ENCODE results near the gene GNPTAB. TPM values are rescaled to one million over a fixed set of nuclear protein-coding genes. Genes with fewer than 3 reads are reported as not detected.

Gene GNPTAB
- total and polyA plus RNA-seq, 2 of the 13 experiments (the other 11 are each of a cell fraction or from before 2014, with no cell fraction given), result 13.6 to 19.4 TPM

- TF ChIP-seq ZNF691 (CRISPR knock-in tag; IDR thresholded peaks at IDR 0.05; ENCODE audit: borderline replicate concordance, low read depth) (peak; percentile 76; the same call in 1 of the 2 replicates), SIN3A (IDR thresholded peaks at IDR 0.05; ENCODE audit: borderline replicate concordance, low read depth, low read length) (no peak; the same call in 1 of the 2 replicates), KAT8 (CRISPR knock-in tag; IDR thresholded peaks at IDR 0.05) (no peak), DR1 (CRISPR knock-in tag; IDR thresholded peaks at IDR 0.05) (no peak), ZNF256 (CRISPR knock-in tag; conservative IDR thresholded peaks at IDR 0.05) (no peak), TOE1 (CRISPR knock-in tag; IDR thresholded peaks at IDR 0.05) (no peak), ZNF746 (CRISPR knock-in tag; IDR thresholded peaks at IDR 0.05) (no peak), TMF1 (CRISPR knock-in tag; IDR thresholded peaks at IDR 0.05; ENCODE audit: low read depth) (no peak), ZNF766 (CRISPR knock-in tag; IDR thresholded peaks at IDR 0.05; ENCODE audit: borderline replicate concordance) (no peak), HMGXB3 (CRISPR knock-in tag; IDR thresholded peaks at IDR 0.05; ENCODE audit: borderline replicate concordance) (peak; percentile 51; the same call in 1 of the 2 replicates), HMGA1 (CRISPR knock-in tag; conservative IDR thresholded peaks at IDR 0.05) (no peak), ZNF773 (CRISPR knock-in tag; IDR thresholded peaks at IDR 0.05; ENCODE audit: borderline replicate concordance) (no peak), ZNF672 (CRISPR knock-in tag; IDR thresholded peaks at IDR 0.05) (no peak), ZMYM2 (CRISPR knock-in tag; IDR thresholded peaks at IDR 0.05) (no peak), NFKB2 (CRISPR knock-in tag; IDR thresholded peaks at IDR 0.05; ENCODE audit: borderline replicate concordance) (no peak), ARID2 (CRISPR knock-in tag; IDR thresholded peaks at IDR 0.05; ENCODE audit: borderline replicate concordance) (no peak), SMAD1 (CRISPR knock-in tag; IDR thresholded peaks at IDR 0.05; ENCODE audit: borderline replicate concordance, low read depth) (no peak)
- TF ChIP-seq, protein P1, sequence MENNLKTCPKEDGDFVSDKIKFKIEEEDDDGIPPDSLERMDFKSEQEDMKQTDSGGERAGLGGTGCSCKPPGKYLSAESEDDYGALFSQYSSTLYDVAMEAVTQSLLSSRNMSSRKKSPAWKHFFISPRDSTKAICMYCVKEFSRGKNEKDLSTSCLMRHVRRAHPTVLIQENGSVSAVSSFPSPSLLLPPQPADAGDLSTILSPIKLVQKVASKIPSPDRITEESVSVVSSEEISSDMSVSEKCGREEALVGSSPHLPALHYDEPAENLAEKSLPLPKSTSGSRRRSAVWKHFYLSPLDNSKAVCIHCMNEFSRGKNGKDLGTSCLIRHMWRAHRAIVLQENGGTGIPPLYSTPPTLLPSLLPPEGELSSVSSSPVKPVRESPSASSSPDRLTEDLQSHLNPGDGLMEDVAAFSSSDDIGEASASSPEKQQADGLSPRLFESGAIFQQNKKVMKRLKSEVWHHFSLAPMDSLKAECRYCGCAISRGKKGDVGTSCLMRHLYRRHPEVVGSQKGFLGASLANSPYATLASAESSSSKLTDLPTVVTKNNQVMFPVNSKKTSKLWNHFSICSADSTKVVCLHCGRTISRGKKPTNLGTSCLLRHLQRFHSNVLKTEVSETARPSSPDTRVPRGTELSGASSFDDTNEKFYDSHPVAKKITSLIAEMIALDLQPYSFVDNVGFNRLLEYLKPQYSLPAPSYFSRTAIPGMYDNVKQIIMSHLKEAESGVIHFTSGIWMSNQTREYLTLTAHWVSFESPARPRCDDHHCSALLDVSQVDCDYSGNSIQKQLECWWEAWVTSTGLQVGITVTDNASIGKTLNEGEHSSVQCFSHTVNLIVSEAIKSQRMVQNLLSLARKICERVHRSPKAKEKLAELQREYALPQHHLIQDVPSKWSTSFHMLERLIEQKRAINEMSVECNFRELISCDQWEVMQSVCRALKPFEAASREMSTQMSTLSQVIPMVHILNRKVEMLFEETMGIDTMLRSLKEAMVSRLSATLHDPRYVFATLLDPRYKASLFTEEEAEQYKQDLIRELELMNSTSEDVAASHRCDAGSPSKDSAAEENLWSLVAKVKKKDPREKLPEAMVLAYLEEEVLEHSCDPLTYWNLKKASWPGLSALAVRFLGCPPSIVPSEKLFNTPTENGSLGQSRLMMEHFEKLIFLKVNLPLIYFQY (CRISPR knock-in tag; IDR thresholded peaks at IDR 0.05; ENCODE audit: borderline replicate concordance), result no peak
- TF ChIP-seq, protein P2, sequence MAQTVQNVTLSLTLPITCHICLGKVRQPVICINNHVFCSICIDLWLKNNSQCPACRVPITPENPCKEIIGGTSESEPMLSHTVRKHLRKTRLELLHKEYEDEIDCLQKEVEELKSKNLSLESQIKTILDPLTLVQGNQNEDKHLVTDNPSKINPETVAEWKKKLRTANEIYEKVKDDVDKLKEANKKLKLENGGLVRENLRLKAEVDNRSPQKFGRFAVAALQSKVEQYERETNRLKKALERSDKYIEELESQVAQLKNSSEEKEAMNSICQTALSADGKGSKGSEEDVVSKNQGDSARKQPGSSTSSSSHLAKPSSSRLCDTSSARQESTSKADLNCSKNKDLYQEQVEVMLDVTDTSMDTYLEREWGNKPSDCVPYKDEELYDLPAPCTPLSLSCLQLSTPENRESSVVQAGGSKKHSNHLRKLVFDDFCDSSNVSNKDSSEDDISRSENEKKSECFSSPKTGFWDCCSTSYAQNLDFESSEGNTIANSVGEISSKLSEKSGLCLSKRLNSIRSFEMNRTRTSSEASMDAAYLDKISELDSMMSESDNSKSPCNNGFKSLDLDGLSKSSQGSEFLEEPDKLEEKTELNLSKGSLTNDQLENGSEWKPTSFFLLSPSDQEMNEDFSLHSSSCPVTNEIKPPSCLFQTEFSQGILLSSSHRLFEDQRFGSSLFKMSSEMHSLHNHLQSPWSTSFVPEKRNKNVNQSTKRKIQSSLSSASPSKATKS (CRISPR knock-in tag; IDR thresholded peaks at IDR 0.05), result no peak
Measured at GRCh38 chr12:101713059-101713682, 117.6 kb downstream of the GNPTAB start (continued).
